HL-60/S4 treated with retinoic acid at 250 ng/mL for 4 days and 3 days (cell line): Measurements from ENCODE around the gene SDK1.

ENCODE experiments used
- in situ Hi-C: fragments of 300-500 bp; cut with MboI; formaldehyde crosslinking; loops from 2 replicates; pipeline ENCODE4 v1.7.0; 2022; ENCODE audit warnings: low sequenced_read_pairs

SDK1 gene

DNA sequence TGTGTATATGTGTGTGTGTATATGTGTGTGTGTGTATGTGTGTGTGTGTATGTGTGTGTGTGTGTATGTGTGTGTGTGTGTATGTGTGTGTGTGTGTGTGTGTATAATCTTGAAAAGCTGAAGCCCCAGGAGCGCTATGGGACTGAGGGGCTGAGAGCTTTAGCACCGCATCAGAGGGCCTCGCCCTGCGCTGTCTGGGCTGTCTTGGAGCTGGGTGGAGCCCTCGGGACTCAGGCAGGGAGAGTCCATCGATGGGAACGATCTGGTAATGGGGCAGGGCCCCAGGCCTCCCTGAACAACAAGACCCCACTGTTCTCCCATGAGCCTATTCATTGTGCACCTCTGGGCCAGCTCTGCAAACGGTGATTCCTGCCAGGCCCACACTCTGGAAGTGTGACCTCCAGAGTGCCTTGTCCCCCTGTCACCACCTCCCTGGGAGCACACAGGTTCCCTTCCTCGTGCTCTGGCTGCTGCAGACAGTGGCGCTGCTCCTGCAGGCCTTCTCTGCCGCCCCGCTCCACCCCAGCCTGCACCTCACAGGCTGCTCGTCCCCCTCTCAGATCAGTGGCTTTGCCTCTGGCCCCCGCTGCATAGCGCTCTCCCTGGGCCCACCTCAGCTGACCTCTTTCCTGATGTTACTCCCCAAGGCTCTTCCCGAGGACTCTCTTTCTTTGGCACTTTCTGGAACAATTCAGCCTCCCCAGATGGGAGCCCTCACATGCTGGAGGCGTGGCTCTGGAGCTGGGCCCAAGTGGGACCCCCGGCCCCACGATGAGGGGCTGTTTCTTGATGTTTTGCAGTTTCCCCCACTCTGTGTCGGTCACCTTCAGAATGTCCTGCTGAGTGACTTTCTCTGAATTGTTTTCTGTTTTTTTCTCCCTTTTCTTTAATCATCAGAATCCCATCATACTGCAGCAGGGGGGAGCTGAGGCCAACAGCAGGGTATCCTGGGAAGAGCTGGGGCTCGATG lies 838.9 kb downstream of the SDK1 start:
- in situ Hi-C loops, result no loop called here

- in situ Hi-C loops, result no loop called here
Observed at GRCh38 chr7:4140933-4141332, 839.9 kb downstream of the SDK1 start.

DNA sequence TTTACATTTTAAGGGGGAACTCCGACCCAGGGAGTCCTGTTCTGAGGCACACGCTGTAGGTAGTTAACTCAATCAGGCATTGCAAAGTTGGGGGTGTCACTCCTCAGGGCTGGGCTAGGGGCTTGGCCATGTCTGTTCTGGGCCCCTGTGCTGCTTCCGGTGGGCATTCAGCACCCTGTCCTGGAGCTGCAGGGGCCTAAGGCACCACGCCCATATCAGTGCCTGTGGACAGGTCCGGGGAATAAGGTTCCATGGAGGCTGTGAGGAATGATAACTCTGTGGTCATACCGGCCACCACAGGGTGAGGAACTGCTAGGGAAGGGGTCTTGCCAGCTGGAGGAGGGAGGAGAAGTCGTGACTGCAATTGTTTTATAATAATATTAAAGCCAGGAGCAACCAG lies 842.0 kb downstream of the SDK1 start:
- in situ Hi-C loops, result no loop called here

DNA sequence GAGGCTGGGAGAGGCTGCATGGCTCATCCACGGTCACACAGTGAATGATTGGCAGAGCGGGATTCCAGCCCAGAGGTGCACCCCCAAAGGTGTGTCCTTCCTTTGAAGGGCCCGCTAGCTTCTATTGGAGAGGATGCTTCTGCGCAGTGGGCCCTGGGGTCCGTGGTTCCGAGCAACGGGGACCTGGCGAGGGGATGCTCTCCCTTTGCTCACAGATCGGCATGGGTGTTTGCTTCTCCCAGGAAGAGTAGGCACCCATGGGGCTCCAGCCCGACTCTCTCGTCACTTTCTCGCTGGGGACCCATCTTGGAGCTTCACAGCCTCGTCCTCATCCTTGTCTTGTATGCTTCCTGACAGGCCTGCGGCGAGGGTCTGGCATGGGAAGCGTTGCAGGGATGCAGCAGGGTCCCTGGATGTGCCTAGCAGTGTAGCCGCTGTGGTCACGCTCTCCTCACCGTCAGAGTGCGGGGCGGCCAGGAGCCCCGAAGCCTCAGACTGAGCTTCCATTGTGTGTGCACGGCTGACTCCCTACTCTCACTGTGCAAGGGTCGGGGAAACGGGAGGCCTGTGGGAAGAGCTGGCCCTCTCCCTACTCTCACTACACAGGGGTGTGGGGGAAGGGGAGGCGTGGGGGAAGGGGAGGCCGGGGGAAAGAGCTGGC lies 842.6 kb downstream of the SDK1 start:
- in situ Hi-C loops, result no loop called here

DNA sequence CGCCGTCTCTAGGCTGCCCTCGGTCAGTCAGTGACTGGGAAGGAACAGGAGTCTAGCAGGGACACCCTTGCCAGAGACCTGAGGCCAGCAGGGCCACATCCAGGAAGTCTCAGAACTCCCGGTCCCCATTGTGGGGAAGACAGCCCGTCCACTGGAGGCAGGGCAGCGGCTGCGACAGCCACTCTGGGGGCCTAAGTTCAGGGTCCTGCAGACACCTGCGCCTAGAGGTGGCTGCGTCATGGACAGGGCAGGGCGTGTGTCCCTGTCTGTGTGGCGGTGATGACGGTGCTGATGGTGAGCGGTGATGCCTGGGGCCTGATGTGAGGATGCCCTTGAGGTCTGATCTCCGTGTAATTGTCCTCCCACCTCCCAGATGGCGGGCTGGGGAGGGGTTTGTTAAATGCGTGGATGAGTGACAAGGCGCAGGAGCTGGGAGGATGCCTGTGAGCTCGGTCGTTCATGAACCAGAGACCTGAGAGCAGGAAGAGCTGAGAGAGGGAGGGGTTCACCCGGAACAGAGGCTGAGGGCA lies 843.2 kb downstream of the SDK1 start:
- in situ Hi-C loops, result no loop called here

GRCh38 chr7:4144811-4145510 lies 843.9 kb downstream of the SDK1 start:
- in situ Hi-C loops, result no loop called here

GRCh38 chr7:4145576-4145975 lies 844.5 kb downstream of the SDK1 start:
- in situ Hi-C loops, result no loop called here

GRCh38 chr7:4147926-4148620 lies 847.0 kb downstream of the SDK1 start:
- in situ Hi-C loops, result no loop called here

- in situ Hi-C loops, result no loop called here
Observed at GRCh38 chr7:4149236-4149635, 848.2 kb downstream of the SDK1 start.

GRCh38 chr7:4149645-4150044 lies 848.6 kb downstream of the SDK1 start:
- in situ Hi-C loops, result no loop called here

- in situ Hi-C loops, result no loop called here
Observed at GRCh38 chr7:4150731-4151130, 849.7 kb downstream of the SDK1 start.

GRCh38 chr7:4151524-4151923 lies 850.5 kb downstream of the SDK1 start:
- in situ Hi-C loops, result no loop called here

- in situ Hi-C loops, result no loop called here
Observed at GRCh38 chr7:4151926-4152549, 851.0 kb downstream of the SDK1 start.

DNA sequence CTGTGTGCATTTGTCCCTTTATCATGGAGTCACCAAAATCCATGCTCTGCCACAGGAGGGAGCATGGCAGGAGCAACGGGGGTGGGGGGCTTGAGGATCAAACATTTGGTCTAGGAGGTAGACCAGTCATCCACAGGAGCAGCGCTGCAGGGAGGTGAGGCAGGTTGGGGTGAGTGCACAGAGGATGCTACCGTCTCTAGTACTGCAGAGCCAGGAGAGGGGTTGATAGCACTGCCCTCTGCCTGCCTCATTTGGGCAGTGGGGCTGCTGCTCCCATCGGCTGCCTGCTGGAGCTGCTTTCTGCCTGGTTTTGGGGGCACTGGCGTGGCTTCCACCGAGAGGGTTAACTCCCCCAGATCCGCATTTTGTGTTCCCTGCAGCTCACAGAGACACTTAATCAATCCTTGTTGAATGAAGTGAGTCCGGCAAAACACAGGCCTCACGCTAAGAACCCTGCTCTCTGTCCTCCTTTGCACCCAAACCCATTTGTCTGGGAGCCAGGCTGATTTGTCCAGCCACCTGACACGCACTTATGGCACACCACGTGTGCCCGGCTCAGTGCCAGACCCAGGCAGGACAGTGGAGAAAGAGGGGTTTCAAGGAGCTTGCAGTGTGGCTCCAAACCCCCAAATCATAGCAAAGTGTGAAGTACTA lies 854.0 kb downstream of the SDK1 start:
- in situ Hi-C loops, result no loop called here

DNA sequence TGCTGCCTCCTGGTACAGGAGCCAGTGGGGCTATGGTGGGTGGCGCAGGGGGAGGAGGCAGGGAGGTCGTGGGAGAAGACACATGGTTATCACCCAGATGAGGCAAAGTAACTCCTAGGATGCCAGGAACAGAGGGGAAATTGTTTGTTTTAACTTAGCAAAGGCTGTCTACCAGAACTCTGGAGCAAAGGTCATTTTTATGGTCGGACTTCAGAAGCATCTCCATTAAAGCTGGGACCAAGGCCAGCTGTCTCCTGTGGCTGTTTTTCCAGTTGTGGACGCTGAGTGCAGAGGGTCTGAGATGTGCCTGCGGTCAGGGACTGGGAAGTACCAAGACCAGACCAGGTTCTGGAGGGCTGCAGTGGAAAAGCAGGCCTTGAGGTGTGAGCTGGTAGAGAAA lies 855.1 kb downstream of the SDK1 start:
- in situ Hi-C loops, result no loop called here

DNA sequence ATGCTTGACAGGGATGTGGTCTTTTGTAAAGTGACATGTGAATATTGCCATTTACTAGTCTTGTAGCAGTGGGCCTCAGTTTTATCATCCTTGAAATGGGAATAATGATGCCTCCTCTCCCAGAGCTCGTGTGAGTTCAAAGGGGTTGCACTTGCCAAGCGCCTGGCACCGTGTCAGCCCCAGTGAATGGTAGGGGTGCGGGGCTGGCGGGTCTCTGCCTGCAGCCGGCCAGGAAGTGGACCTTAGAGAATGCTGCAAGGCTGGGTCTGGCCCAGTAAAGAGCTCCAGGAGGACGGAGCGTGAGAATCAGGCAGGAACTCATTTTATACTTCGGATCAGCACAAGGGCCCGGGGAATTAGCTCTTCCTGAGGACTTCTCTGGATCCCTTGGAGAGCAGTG lies 856.6 kb downstream of the SDK1 start:
- in situ Hi-C loops, result no loop called here

DNA sequence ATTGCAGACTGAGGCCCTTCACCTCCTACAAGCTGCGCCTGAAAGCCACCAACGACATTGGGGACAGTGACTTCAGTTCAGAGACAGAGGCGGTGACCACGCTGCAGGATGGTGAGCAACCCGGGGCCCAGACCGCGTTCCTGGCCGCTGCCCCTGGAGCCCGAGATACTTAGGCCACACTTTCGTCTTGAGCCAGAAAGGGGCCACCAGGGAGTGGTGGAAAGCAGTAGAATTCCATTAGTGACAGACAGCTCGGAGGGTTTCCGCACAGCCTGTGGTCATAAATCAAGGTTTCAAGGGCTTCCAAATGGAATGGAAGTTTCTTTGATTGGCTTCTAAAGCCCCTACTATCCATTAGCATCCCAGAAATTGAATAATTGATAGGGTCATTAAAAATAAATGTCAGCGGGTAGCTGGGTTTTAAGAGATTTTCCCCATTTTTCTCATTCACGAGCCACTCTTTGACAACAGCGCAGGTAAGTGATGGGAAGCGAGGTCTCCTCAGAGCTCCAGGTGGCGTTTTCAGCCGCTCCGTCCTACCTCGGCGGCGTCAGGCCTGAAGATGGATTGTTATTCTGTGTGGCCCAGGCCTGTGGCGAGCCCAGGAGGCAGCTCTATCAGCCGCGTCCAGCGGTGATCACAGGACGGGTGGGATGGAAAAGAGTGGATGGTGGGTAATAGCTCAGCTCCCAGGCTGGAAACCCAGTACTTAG lies 857.5 kb downstream of the SDK1 start:
- in situ Hi-C loops, result no loop called here

DNA sequence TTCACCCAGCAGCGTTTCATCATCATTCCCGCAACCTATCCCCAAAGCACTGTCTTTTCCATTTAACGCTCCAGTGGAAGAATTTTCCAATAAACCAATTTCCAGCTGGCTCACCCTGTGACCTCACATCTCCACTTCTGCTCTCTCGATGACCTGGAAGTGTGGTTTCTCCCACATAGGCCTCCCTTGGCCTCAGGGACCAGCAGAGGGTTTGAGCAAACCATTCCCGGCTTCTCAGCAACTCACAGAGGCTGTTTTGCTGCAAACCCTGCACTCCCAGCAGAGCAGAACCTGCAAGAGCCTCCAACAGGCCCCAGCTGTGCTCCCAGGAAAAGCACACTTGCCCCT lies 858.1 kb downstream of the SDK1 start:
- in situ Hi-C loops, result no loop called here
